Transverse colon (tissue), 4 donors: ENCODE measurements around the gene MBD5.

Source experiments
- POLR2AphosphoS5 ChIP-seq, 3 donors: sonication (generic); formaldehyde crosslinking; IDR thresholded peaks; one replicate each; pipeline ENCODE4 v1.6.1; 2016; ENCODE audit warnings: antibody characterized with exemption in 3 of 3
- TF ChIP-seq, protein P1 (sequence below), 5 experiments: fragments of 200-600 bp in 3 of 5; fragments of 450-650 bp in 2 of 5; sonication (generic) in 3 of 5; IDR thresholded peaks; 1 replicate in 2 of 5; 2 replicates in 3 of 5; pipeline ENCODE4 v1.5.1; 2016 to 2017; ENCODE audit warnings: antibody characterized with exemption in 5 of 5, inconsistent platforms in 3 of 5, mild to moderate bottlenecking in 2 of 5, moderate library complexity in 1 of 5

DNA sequence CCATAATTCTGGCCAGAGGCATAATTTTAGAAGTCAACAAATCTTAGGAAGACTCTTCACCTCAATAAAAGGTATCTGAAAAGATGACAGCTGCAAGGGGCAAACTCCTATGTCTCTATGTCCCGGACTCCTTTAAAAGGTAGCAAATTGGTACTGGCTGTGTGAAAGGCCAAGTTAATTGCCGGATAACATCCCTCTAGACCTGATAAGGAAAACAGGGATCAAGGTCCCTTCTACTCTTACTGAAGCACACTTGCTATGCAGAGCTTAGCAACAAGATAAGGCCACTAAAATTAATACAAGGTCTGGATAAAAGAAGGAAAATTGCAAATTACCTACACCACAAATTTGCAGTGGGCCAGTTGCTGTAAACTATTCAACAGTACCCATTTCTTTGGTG lies 482.6 kb downstream of the MBD5 start:
- TF ChIP-seq, protein P1, sequence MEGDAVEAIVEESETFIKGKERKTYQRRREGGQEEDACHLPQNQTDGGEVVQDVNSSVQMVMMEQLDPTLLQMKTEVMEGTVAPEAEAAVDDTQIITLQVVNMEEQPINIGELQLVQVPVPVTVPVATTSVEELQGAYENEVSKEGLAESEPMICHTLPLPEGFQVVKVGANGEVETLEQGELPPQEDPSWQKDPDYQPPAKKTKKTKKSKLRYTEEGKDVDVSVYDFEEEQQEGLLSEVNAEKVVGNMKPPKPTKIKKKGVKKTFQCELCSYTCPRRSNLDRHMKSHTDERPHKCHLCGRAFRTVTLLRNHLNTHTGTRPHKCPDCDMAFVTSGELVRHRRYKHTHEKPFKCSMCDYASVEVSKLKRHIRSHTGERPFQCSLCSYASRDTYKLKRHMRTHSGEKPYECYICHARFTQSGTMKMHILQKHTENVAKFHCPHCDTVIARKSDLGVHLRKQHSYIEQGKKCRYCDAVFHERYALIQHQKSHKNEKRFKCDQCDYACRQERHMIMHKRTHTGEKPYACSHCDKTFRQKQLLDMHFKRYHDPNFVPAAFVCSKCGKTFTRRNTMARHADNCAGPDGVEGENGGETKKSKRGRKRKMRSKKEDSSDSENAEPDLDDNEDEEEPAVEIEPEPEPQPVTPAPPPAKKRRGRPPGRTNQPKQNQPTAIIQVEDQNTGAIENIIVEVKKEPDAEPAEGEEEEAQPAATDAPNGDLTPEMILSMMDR (IDR thresholded peaks at IDR 0.05) = no peak
- no peak for TF ChIP-seq POLR2AphosphoS5 (IDR thresholded peaks at IDR 0.05)
